ENCODE data around the gene GRM4.

Gene GRM4

GRCh38 chr6:34182751-34183531 lies 37.1 kb upstream of the GRM4 start:
- no peak overlapping the region for H2AFZ ChIP-seq (ENCODE audit: low read depth)
- H3K27me3 ChIP-seq (ENCODE audit: insufficient read depth, low read depth), result no peaks in the 10 kb centered on the region
- TF ChIP-seq CTCF (conservative IDR thresholded peaks at IDR 0.05; ENCODE audit: low read depth, low read length), result no peak
- H3K9ac ChIP-seq, result no peak overlapping the region
- no peaks in the 10 kb centered on the region for H4K20me1 ChIP-seq (ENCODE audit: insufficient read depth)
- no peak overlapping the region for H3K27ac ChIP-seq
- H3K36me3 ChIP-seq (ENCODE audit: insufficient read depth), result no peaks in the 10 kb centered on the region
- no peak overlapping the region for H3K4me2 ChIP-seq
- H3K79me2 ChIP-seq (ENCODE audit: insufficient read depth, low read depth), result no peaks in the 10 kb centered on the region
- no peaks in the 10 kb centered on the region for H3K4me1 ChIP-seq (ENCODE audit: low read depth, poor library complexity, severe bottlenecking)
- H3K4me3 ChIP-seq (IDR thresholded peaks at IDR 0.05; ENCODE audit: insufficient read depth, low read depth, low read length), result no peak overlapping the region

- H3K27ac ChIP-seq, result no peak overlapping the region
- no peak overlapping the region for H2AFZ ChIP-seq (ENCODE audit: low read depth)
These were observed 36.0 kb upstream of the GRM4 start for GRCh38 chr6:34181908-34182307.

GRCh38 chr6:34179106-34179720 lies 33.3 kb upstream of the GRM4 start:
- H3K27ac ChIP-seq, result no peak overlapping the region
- H3K4me2 ChIP-seq, result no peak overlapping the region
- H3K4me3 ChIP-seq (IDR thresholded peaks at IDR 0.05; ENCODE audit: insufficient read depth, low read depth, low read length), result no peak overlapping the region
- H4K20me1 ChIP-seq (ENCODE audit: insufficient read depth), result no peaks in the 10 kb centered on the region
- no peaks in the 10 kb centered on the region for H3K4me1 ChIP-seq (ENCODE audit: low read depth, poor library complexity, severe bottlenecking)
- H3K79me2 ChIP-seq (ENCODE audit: insufficient read depth, low read depth), result no peaks in the 10 kb centered on the region
- H3K9ac ChIP-seq, result no peak overlapping the region
- no peaks in the 10 kb centered on the region for H3K36me3 ChIP-seq (ENCODE audit: insufficient read depth)
- no peak overlapping the region; the same call in 1 of the 2 replicates for H2AFZ ChIP-seq (ENCODE audit: low read depth)
- H3K27me3 ChIP-seq (ENCODE audit: insufficient read depth, low read depth), result no peaks in the 10 kb centered on the region
- TF ChIP-seq CTCF (conservative IDR thresholded peaks at IDR 0.05; ENCODE audit: low read depth, low read length), result no peak

More at GRCh38 chr6:34181908-34182307, 36.0 kb upstream of the GRM4 start:
- Histone ChIP-seq H4K20me1 (ENCODE audit: insufficient read depth) (no peaks in the 10 kb centered on the region), H3K4me2 (no peak overlapping the region), H3K36me3 (ENCODE audit: insufficient read depth) (no peaks in the 10 kb centered on the region), H3K4me1 (ENCODE audit: low read depth, poor library complexity, severe bottlenecking) (no peaks in the 10 kb centered on the region), H3K27me3 (ENCODE audit: insufficient read depth, low read depth) (no peaks in the 10 kb centered on the region), H3K79me2 (ENCODE audit: insufficient read depth, low read depth) (no peaks in the 10 kb centered on the region), H3K9ac (no peak overlapping the region), H3K4me3 (IDR thresholded peaks at IDR 0.05; ENCODE audit: insufficient read depth, low read depth, low read length) (no peak overlapping the region)
- TF ChIP-seq CTCF (conservative IDR thresholded peaks at IDR 0.05; ENCODE audit: low read depth, low read length), result no peak

GRCh38 chr6:34178357-34179105 lies 32.6 kb upstream of the GRM4 start:
- Histone ChIP-seq H2AFZ (ENCODE audit: low read depth) (no peak overlapping the region; the same call in 1 of the 2 replicates), H3K4me1 (ENCODE audit: low read depth, poor library complexity, severe bottlenecking) (no peaks in the 10 kb centered on the region), H3K4me2 (no peak overlapping the region), H3K27ac (no peak overlapping the region), H3K36me3 (ENCODE audit: insufficient read depth) (no peaks in the 10 kb centered on the region), H3K79me2 (ENCODE audit: insufficient read depth, low read depth) (no peaks in the 10 kb centered on the region), H3K9ac (no peak overlapping the region), H3K27me3 (ENCODE audit: insufficient read depth, low read depth) (no peaks in the 10 kb centered on the region), H3K4me3 (IDR thresholded peaks at IDR 0.05; ENCODE audit: insufficient read depth, low read depth, low read length) (no peak overlapping the region), H4K20me1 (ENCODE audit: insufficient read depth) (no peaks in the 10 kb centered on the region)
- TF ChIP-seq CTCF (conservative IDR thresholded peaks at IDR 0.05; ENCODE audit: low read depth, low read length), result no peak
